ENCODE data around the gene AKIRIN2.

AKIRIN2 gene

DNA sequence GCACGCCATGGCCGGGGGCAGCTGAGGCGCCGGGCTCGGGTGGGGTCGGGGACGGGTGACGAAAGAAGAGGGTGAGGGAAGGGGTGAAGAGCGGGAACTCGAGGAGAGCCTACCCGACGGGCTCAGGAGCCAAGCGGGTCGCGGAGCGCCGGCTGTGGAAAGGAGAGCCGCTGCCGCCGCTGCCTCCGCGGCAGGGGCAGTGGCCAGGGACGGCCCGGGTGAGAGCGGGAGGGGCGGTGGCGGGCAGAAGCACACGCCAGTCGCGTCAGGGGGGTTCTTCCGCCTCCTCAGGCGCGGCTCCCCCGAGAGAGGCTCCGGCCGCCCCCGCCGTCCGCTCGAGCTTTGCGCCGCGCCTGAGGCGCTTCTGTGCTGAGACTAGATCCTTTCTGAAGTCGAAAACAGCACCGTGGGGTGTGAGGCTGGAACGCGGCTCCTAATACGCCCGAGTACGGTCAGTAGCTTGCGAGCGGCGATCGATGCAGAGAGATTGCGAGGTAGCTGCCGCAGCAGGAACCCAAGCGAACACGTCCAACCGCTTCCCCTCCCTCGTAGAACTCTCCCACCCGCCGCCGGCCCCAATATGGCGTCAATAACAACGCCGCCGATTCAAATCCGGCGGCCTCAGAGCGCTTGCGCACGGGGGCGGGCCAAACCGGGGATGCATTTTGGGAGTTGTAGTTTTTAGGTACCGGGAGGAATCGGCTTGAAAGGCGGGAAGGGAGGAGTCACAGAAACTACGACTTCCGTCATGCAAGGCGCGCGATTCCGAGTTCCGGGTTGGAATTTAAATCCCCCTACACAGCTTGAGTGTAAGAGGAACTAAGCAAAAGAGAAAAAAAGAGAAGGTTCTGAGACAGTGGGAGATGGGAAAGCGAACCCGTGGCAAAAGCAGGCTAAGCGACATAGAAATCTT is at the start of gene AKIRIN2:
Gene AKIRIN2 (minus strand): TSS at position 558 of the 913 bp plus-strand sequence. CDS start 549 bp downstream, at position 9.
- peak; percentile 99 for DNase-seq

DNA sequence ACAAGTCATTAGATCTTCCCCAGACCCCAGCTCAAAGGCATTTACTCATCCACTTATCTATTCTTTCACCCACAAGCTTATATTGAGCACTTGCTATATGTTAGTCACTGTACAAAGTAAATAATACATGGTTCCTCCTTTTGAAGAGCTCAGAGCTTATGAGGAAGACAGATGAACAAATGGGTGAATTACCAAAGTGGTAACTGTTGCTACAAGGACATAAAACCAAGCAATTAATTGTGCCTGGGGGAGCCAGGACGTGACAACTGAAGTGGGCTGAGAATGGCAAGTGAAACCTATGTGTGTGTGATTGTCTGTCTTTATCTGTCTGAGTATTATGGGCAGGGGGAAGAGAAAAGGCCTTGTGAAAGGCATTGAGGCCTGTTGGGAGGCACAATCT is 45.6 kb upstream of the AKIRIN2 start:
- DNase-seq = no peak

- no peak for DNase-seq
Observed at GRCh38 chr6:87745966-87746721, 44.1 kb upstream of the AKIRIN2 start.

DNA sequence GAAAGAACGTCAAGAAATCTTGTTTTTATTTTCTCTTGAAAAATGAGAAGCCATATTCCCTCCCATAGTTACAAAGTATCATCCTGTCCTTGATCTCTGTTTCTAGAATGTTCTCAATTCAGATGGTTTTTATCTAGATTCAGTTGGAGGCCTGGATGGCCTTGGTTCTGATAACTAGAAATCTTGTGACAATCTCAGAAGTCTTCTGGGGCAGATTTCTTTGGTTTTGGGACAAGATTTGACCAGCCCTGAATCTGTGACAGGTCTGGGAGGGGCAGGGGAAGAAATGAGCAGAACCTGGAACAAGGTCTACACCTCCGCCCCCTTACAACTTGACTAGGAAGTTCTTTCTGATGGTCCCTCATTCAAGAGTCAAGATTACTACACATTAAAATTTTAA is 41.4 kb upstream of the AKIRIN2 start:
- no peak for DNase-seq

DNA sequence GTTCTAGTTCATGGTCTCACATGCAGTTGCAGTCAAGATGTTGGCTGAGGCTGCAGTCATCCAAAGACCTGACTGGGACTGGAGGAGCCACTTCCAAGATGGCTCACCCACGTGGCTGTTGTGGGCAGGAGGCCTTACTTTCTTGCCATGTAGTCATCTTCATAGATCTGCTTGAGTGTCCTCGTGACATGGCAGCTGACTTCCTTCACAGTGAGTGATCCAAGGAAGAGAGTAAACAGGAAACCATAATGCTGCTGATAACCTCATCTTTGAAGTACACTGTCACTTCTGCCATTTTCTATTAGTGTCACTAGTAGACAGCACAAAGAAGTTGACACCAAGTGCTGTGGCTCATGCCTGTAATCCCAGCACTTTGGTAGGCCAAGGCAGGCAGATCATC is 40.1 kb upstream of the AKIRIN2 start:
- no peak for DNase-seq

GRCh38 chr6:87741001-87741650 is 39.1 kb upstream of the AKIRIN2 start:
- no peak for DNase-seq

- no peak for DNase-seq
Observed at GRCh38 chr6:87738744-87739143, 36.7 kb upstream of the AKIRIN2 start.

DNA sequence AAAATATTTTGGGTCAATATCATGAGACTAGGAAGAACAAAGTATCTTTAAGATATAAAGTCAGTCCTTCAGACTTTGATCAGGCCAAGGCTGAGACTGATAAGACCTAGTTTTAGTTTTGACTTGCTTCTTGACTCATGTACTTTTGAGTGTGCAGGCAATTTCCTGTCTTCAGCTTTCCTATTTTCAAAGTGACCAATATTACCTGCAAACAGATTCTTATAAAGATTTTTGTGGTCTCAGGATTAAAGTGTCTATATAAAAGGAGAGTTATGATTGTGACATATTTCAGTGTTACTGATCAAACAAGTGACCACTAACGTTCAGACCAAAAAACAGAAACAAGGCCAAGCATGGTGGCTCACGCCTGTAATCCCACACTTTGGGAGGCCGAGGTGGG is 36.0 kb upstream of the AKIRIN2 start:
- no peak for DNase-seq

DNA sequence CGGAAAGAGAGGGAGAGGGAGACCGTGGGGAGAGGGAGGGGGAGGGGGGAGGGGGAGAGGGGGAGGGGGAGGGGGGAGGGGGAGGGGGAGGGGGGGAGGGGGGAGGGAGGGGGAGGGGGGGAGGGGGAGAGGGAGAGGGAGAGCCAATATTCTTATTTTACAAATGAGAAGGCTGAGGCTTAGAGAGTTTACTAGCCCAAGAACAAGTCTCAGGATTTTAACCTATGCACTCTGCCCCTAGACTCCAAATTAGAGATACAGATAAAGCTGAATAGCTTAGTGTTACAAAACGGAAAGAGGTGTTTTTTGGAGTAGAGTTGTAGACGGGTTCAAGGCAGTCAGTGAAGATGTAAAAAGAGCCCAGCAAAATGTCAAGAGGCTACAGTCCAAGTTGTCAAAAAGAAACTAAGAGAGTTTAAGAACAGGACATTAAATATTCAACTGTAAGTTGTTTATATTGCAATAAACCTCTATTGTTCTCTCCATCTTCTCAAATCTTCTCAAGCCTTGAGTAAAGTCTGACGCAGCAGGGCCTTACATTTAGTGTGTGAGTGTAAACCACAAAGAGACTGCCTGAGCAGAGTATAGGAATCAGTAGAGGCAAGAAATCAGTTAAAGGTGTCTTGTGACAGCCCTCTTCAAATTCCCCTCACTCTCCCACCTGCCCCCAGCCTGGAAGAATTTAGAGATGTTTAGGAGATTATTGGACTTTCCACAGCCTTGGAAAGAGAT is 34.9 kb upstream of the AKIRIN2 start:
- DNase-seq = no peak

DNA sequence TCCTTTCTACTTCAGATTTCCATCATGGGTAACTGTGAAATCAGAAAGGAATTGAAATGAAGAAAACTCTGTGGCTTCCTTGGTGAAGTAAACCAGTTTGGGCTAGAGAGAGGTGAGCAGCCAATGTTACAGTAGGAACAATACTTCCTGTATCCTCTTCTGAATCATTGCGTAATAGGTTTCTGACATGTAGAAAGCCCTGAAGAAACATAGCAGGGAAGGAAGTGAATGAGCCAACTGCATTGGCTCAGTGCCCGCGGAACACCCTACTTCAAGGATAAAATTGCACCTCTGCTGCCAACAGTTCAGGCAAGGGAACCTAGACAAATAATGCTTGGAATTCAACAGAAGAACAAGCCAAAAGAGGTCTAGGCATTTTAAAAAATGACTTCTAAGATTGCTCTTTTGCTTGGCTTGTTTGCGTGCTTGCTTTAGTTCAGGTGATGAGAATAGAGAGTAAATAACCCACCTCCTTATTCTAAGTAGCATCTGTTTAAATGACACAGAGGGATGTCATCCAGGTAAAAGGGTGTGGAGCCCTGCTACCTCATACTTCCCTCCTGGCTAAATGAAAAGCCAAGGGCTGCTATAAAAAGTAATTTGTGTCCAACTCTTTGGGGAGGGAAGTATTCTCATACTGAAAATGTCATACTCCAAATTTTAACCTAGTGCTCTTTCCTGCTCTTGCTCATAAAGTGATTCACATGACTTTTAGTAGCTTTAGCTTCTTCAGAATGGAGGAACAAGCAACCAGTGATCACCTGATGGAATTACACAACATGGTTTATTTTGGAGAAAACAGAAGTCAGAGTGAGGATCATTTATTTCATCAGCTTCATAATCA is 30.0 kb upstream of the AKIRIN2 start:
- DNase-seq = peak; percentile 74

- DNase-seq = no peak
Observed at GRCh38 chr6:87731080-87731479, 29.0 kb upstream of the AKIRIN2 start.

DNA sequence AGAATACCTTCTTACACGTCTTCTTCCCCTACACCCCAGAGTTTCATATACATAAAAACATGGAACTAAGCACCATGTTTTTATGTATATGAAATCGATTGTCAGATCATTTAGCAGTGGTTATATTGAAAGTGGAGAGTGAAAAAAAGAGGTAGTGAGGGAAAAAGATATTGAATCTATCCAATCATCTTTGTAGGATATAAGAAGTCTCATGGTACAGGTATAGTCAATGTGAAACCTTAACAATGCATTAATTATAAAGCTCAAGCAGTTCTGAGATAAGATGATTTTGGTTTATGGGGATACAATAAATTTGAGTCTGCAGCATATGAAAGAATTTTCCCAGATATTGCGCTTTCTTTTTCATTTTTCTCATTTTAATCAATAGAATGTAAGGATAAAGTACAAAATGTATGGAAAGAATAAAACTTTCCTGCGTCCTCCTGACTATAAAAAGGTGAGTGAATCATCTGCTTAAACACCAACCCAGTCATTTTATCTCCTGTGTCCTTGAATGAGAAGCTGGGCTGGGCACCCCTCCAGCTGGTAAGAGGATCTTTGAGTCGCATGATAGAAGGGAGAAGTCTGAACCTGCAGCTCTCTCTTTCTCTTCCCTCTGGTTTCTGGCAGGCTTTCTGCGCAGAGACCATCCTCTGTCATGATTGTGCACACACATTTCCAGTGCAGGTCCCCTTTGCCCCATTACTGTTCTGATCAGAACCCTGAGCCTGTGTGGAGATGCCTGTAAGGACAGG is 28.1 kb upstream of the AKIRIN2 start:
- no peak for DNase-seq

GRCh38 chr6:87728706-87729105 is 26.7 kb upstream of the AKIRIN2 start:
- no peak for DNase-seq

GRCh38 chr6:87724983-87725811 is 23.2 kb upstream of the AKIRIN2 start:
- DNase-seq = no peak

- peak; percentile 62 for DNase-seq
Observed at GRCh38 chr6:87723170-87724078, 21.4 kb upstream of the AKIRIN2 start.

DNA sequence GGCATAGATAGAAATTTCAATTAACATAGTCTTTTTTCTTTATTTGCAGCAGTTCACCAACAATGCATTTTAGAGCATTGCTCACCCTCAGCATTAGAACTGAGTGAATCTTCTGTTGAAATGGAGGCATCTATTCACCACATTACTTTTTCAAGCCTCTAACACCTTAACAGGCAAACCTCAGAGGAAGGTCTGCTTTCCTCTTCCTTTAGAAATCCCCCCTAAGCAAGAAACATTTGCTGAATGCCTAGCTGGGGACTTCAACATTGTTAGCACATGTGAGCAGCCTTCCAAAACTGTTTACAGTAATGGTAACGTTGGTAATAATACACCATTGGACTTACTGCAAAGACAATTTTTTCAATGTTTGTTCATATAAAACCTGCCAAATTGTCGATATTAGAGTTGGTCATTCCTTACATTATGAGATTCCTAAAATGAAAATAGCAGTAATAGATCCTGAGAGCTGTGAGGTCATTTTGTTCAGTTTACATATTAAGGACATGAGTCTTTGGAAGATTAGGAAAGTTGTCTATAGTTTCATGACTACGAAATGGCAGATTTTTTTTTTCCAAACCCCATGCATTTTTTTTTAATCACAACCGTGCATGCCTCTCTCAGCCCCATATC is 20.6 kb upstream of the AKIRIN2 start:
- DNase-seq = no peak

- DNase-seq = no peak
Observed at GRCh38 chr6:87721311-87721710, 19.3 kb upstream of the AKIRIN2 start.

DNA sequence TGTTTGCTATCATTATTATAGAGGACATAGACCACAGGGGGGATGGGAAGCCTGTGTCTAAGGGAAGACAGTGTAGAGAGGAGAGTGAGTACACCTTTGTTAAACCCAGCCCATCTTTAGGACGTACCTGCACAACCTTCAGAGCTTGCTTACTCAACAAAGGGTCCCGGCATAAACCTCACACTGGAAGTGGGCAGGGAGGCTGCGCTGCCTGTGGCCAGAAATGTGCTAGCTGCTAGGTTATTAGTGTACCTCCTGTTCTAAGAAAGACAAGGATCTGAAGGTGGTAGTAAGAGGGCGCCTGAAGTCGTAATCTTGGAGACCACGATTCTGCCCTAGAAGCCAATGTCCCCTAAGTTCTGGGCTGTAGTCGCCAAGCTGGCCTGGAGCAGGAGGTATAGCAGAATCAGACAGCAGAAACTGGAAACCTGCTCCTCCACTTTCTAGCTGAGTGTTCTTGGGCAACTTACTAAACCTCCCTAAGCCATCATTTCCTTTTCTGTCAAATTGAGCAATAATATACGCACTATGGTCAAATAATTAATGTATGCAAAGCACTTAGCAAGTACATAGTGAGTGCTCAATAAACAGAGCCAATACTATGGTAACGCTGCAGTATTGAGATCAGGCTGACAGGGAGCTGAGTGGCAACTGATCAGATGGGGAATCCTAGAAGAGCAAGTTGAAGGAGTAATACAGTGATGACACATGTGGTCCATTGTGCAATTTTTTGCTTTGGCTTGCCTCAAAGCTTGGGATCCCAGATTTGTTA is 16.8 kb upstream of the AKIRIN2 start:
- no peak for DNase-seq

Measured in right hindlimb (tissue), 1 donor.